GM21381 (cell line): ENCODE measurements around the gene CNGB1.

Source experiments
- ATAC-seq: cut with Tn5 transposase; IDR thresholded peaks from one replicate; pipeline ENCODE4 v1.9.1; 2021; ENCODE audit warnings: mild to moderate bottlenecking, moderate library complexity; ENCODE audit not compliant: unreplicated experiment

Gene CNGB1

GRCh38 chr16:57977418-57978069, 6.6 kb upstream of the CNGB1 start:
- ATAC-seq = no peak

- no peak for ATAC-seq
Measured at GRCh38 chr16:57976331-57976796, 5.4 kb upstream of the CNGB1 start.

GRCh38 chr16:57972306-57972705, 1.4 kb upstream of the CNGB1 start:
- no peak for ATAC-seq

DNA sequence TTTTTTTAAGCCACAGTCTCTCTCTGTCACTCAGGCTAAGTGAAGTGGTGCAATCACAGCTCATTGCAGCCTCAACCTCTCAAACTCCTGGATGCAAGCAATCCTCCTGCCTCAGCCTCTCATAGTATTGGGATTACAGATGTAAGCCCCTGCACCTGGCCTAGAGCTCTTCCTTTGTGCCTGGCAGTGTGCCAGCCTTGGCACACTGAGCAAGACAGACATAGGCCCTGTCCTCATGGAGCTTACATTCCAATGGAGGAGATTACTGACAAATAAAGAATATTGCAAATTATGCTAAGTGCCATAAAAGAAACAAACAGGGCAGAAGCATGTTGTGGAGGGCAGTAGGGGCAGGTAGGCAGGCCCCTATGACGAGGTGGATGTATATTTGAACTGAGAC, 920 bp upstream of the CNGB1 start:
- no peak for ATAC-seq

GRCh38 chr16:57970319-57970718, 609 bp downstream of the CNGB1 start:
- no peak for ATAC-seq

DNA sequence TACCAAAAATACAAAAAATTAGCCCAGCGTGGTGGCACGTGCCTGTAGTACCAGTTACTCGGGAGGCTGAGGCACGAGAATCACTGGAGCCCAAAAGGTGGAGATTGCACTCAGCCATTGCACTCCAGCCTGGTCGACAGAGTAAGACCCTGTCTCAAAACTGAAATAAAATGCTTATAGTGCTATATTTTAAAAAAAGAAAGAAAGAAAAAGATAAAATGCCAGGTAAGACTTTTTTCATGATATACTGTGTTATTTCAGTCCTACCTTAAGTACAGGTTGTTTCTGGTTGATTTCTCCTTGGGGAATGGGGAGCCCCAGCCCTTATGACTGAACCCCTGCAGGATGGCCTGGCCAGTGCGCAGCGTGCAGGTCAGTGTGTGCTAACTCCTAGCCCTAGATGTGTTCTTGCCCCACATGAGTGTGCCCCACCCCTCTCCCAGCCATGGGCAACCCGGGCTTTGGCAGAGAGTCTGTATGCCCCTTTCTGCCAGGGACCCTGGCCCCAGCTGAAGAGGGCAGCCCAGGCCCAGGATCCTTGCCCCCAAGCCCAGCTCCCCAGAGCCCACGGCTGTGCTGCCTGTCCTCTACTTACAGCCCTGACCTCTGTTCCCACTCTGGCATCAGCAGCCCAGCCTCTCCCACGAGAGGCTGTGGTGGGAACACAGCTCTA, 1.3 kb downstream of the CNGB1 start:
- ATAC-seq = no peak

- ATAC-seq = no peak
Measured at GRCh38 chr16:57967916-57968315, 3.0 kb downstream of the CNGB1 start.

DNA sequence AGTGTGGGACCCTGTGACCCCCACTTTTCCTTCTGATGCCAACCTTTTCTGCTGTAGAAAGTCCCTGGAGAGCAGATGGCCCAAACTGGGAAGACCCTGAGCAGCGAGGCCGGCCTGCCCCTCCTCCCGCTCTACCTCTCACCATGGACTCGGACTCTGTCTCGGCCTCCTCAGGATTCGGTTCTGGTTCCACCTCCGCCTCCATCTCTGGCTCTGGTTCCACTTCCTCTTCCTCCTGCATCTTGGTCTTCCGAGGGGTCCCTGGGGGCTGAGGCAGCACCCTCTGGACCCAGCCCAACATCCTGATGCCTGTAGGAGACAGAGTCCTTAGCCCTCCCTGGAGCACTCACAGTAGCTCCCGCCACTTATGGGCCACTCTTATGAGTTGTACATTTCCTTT, 3.9 kb downstream of the CNGB1 start:
- no peak for ATAC-seq

- no peak for ATAC-seq
Measured at GRCh38 chr16:57966204-57966771, 4.6 kb downstream of the CNGB1 start.

GRCh38 chr16:57964157-57964700, 6.7 kb downstream of the CNGB1 start:
- no peak for ATAC-seq

DNA sequence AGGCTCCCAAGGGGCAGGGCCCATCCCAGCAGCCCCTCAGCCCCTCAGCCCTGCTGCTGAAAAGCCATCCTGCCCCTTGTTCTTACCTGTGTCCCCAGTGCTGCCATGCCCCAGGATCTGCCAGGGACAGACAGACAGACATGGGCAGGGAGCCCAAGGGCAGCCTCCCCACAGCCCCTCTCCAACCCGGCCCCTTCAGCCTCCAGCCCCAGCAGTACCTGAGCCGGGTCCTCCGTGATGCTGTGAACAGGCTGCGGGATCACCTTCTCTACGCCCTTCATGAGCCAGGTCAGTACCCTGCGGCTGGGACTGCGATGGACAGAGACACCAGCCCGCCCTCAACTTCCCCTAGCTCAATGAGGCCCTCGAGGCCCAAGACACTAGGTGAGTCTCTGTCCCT, 8.2 kb downstream of the CNGB1 start:
- no peak for ATAC-seq

- no peak for ATAC-seq
Measured at GRCh38 chr16:57962046-57962445, 8.9 kb downstream of the CNGB1 start.

- ATAC-seq = no peak
Measured at GRCh38 chr16:57961538-57961937, 9.4 kb downstream of the CNGB1 start.

- no peak for ATAC-seq
Measured at GRCh38 chr16:57960826-57961472, 10.0 kb downstream of the CNGB1 start.

DNA sequence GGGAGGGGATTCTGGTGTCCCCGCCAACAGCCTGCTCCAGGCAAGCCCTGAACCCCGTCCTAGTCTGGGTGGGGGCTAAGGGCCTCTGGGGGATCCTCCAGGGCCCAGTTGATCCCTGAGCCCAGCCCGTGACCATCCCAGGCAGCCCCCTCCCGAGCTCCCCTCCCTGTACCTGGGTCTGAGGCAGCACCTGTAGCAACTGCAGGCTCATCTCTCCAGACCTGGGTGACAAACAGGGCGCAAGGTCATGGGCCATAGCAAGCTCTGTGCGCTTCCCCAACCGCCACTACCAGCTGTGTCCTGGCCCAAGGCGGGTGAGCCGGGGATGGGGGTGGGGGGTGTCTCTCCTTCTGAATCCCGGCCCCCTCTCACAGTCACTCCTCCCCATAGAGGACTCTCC, 10.6 kb downstream of the CNGB1 start:
- no peak for ATAC-seq

DNA sequence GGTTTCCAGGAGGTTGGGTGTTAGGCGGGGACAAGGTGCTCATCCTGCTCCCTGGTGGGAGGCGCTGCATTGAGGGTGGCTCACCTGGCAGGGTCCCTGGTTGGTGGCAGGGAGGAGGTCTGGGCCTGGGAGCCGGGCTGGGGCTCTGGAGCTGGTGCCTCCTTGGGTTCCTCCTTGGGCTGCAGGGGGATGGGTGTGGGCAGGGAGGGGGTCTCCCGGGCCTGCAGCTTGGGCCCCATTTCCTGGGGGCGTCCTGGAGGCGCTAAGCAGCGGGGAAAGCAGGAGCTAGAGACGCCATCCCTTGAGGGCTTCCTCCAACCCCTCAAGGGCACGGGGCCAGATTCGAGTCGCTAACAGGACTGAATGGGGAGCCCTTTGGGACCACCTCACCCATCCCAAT, 11.1 kb downstream of the CNGB1 start:
- no peak for ATAC-seq

DNA sequence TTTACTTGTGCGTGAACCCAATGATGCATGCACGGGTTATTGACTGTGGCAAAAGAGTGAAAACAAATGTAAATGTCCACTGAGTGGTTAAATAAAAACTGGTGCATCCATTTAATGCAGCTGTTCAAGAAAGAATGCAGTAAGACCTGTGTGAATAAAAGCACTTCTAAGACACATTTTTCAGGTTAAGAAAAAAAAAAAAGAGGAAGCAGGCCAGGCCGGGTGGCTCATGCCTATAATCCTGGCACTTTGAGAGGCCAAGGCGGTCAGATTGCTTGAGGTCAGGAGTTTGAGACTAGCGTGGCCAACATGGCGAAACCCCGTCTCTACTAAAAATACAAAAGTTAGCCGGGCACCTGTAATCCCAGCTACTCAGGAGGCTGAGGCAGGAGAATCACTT, 11.8 kb downstream of the CNGB1 start:
- ATAC-seq = no peak

DNA sequence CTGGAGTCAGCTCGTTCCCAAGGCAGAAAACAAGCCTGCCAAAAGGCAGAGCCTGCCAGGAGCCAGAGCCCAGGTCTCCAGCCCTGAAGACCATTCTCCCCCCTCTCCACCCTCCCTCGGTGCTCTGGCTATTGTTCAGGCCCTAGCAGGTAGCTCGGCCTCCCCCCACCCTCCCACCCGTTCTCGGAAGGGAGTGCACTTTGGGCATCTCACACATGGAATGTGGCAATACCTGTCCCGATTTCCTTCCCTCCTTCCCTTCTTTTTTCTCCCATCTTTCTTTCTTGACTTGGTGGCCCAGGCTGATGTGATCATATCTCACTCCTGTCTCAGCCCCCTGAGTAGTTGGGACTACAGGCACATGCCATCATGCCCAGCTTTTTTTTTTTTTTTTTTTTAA, 12.4 kb downstream of the CNGB1 start:
- ATAC-seq = no peak

DNA sequence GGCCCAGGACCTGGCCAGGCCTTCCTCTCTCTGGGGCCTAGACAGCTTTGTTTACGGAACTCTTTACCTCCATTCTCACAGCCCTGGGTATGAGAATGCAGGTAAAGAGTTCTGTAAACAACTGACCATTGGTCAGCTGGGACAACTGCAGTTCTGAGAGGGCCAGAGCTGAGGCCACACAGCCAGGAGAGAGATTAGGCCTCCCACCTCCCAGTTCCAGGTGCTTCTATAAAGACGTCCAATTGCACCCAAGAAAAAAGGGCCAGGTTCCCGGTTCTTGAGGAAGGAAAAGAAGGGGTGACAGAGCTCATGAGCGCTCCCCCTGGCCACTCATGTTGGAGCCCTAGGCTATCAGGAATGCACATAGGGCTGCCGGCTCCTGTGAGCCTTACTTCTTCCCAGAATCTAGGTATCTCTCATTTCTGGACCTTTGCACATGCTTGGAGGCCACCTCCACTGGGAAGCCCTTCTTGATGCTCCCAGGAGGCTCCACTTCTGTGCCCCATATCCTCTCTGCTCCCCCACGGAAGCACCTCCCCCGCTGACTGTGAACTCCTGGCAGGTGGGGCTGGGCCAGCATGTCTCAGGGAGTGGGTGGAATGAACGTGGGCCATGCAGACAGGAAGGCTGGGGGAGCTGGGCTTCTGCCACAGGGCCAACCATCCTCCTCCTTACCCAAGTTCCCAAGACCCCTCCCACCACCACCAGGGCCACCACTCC, 13.1 kb downstream of the CNGB1 start:
- no peak for ATAC-seq

GRCh38 chr16:57956924-57957672, 13.8 kb downstream of the CNGB1 start:
- no peak for ATAC-seq
